Stimulated activated CD4-positive, alpha-beta T cell treated with anti-CD3 and anti-CD28 coated beads, TNF-alpha, amount 100 ng/mL, for 48 hours (primary cell): Measurements from ENCODE around the gene IKBKG.
"Not testable (repeated sequence)": the region's sequence is repeated elsewhere in the genome, so short reads cannot be mapped to it uniquely, and the experiment has no call there.

Source experiments
- DNase-seq, 3 donors: peaks; one replicate each; pipeline ENCODE4 v3.0.0-alpha.2; 2020; ENCODE audit warnings: low read depth in 3 of 3

IKBKG gene

GRCh38 chrX:154603438-154604430 lies 56.3 kb downstream of the IKBKG start:
- DNase-seq, result no peak

GRCh38 chrX:154605566-154605965 lies 58.1 kb downstream of the IKBKG start:
- no peak for DNase-seq

GRCh38 chrX:154607370-154607769 lies 60.0 kb downstream of the IKBKG start:
- DNase-seq, result no peak

- not testable (repeated sequence) for DNase-seq
Observed at GRCh38 chrX:154607976-154608375, 60.6 kb downstream of the IKBKG start.

- DNase-seq, result not testable (repeated sequence)
Observed at GRCh38 chrX:154608823-154609222, 61.4 kb downstream of the IKBKG start.

- DNase-seq, result not testable (repeated sequence)
Observed at GRCh38 chrX:154611146-154611545, 63.7 kb downstream of the IKBKG start.

GRCh38 chrX:154613586-154613985 lies 66.2 kb downstream of the IKBKG start:
- DNase-seq, result not testable (repeated sequence)
